HG03025 (cell line): ENCODE results near the gene BUB1.
"Not testable (repeated sequence)": the region's sequence is repeated elsewhere in the genome, so short reads cannot be mapped to it uniquely, and the experiment has no call there.

Source experiments
- ATAC-seq: cut with Tn5 transposase; IDR thresholded peaks from one replicate; pipeline ENCODE4 v1.9.1; 2021; ENCODE audit warnings: mild to moderate bottlenecking, moderate library complexity; ENCODE audit not compliant: unreplicated experiment, low FRiP score

Gene BUB1

DNA sequence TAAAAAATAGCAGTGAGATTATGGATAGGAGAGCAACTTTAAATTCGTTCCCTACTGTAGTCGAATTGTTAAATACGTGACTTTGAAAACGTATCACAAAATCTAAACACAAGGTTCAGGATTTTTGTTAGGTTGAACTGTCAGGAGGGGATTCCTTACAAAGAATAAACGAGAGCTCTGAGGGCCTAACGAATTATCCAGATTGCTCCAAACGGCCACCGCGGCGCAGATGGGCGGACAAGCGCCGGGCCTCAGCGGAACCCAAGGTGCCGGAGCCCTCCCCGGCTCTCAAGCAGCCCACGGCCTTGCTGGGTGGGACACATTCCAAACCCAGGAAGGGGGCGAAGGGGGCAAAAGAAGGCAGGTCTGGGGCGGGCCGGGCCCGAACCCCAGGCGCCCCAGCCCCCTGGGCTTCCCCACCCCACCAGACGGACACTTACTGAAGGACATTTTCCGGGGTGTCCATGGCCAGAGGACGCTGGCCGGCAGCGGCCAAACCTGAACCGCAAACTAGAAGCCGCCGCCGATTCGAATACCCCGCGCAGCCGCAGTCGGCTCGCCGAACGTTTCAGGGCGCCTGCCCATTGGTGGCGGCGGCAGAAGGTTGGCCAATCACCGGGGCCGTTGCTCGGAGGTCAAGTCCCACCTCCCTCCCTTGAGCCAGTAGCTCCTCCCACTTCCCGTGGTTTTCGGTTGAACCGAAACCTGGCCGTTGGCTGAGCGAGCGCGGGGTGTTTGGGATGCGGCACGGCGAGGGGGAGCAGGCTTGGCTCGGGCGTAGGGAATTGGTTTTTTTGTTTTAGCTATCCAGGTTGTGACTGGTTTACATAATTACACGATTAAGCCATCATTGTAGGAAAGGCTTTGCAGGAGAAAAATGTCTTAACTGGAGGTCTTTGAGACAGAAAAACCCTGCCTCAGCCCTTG lies at the start of gene BUB1:
BUB1 (minus strand) TSS at position 534 of the 927 bp plus-strand sequence; CDS start at position 466, 68 bp downstream.
- peak; percentile 86 for ATAC-seq

DNA sequence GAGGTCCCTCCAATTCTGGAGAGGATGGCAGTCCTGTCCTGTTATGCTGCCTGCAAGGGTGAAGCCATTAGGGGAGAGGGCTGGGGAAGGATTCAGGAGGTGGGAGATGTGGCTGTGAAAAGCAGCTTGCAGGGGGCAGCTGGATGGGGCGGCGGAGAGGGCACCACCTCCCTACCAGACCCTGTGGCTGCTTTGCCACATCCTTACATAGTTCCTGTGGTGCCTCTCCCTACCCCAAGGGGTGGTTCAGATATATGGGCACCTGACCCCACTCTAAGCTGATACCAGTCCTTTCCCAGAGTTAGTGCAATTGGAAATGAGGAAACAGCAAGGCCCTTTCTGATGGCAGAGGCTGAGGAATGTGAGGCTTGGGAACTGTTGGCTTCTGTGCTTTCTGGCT lies 48.4 kb upstream of the BUB1 start:
- no peak for ATAC-seq

DNA sequence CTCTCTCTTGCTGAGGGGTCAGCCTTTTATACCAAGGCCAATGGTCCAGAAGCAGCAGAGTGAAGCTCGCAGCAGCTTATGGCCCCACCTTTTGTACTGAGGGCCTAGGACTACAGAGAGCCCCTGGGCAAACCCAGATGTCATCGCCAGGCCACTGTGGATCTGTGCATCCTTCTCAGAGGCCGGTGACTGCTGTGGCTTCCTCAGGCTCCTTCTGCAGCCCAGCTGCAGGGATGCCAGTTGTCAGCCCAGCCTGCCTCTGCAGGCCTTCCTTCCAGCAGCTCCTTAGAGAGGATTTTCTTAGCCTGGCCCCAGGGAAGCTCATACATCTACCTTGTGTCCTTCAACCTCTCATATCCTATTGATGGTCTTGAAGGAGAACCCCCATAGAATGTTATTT lies 48.0 kb upstream of the BUB1 start:
- no peak for ATAC-seq

DNA sequence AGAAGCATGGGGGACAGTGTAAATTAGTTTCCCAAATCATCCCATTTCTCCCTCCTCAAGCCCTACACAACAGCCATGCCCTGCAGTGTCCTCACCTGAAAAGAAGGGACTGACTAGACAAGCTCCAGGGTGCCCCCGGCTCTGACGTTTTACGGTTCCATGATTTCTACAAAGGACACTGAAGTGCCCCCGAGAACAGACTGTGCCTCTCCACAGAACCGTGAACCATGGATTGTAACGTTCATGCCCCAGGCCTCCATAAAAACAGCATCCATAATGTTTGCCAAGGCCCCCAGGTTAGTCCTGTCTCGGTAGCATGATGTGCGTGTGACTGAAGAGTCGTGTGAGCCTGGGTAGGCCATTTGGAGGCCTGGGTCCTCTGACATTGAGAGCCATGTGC lies 47.5 kb upstream of the BUB1 start:
- ATAC-seq = no peak

DNA sequence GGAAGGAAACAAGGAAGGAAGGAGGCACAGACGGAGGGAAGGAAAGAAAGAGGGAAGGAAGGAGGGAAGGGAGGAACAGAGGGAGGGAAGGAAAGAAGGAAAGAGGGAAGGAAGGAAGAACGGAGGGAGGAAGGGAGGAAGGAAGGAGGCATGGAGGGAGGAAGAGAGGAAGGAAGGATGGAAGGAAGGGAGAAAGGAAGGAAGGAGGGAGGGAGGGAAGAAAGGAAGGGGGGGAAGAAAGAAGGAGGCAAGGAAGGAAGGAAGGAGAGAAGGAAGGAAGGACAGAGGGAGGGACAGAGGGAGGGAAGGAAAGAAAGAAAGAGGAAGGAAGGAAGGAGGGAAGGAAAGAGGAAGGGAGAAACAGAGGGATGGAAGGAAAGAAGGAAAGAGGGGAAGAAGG lies 47.0 kb upstream of the BUB1 start:
- no peak for ATAC-seq

DNA sequence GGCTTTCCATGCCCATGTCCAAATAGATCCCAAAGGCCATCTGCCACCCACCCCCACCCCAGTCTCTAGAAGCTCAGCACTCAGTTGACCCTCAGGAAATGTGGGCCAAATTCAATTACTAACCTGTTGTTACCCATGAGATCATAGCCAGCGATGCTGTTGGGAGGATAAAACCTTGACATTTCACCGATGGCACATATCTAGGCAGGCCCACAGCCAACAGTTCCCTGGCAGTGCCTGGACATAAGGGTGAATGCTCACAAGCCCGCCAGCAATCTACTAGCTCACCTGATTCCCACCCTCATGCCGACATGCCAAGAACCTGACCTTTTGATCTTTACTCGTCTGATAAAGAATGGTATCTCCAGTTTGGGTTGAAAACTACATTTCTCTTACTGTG lies 42.7 kb upstream of the BUB1 start:
- no peak for ATAC-seq

DNA sequence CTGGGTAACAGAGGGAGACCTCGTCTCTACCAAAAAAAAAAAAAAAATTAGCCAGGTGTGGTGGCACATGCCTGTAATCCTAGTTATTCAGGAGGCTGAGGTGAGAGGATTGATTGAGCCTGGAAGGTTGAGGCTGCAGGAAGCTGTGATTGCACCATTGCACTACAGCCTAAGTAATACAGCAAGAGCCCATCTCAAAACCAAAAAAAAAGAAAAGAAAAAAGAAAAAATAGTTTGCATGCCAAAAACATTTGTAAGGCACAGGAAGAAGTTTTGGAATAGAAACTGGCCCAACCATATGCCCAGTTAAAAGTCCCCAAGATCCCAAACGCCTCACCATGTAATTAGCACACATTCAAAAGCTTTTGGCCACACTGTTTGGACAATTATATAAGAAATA lies 41.1 kb upstream of the BUB1 start:
- no peak for ATAC-seq

DNA sequence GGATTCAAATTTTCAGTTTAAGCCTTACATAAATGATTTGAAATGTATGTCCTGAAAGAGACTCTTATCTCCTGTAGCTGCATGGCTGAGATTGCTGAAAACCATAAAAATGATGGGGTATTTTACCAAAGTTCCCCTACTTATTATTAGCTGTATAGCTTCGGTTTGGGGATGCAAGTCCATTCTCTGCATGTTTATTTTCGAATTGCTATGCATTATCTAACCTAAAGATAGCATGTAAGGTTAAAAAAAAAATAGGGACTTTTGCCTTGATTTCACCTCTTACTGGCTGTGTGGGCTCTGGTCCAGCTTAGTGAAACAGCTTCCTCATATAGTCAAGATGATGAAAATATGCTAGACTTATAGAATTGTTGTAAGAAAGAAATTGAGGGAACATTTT lies 40.5 kb upstream of the BUB1 start:
- ATAC-seq = no peak

DNA sequence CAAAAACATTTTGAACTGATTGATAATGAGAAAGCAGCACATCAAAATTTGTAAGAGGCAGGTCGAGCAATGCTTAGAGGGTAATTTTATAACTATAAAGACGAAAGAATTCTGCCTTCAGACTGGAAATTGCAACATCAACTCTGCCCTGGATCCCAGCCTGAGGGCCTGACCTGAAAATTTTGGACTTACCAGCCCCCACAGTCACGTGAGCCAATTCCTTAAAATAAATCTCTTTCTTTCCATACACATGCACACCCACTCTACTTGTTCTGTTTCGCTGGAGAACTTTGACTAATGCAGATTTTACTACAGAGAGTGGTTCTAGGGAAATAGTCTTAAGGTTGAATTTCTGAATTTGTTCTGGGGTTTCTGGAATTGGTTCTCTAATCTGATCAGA lies 39.9 kb upstream of the BUB1 start:
- no peak for ATAC-seq

DNA sequence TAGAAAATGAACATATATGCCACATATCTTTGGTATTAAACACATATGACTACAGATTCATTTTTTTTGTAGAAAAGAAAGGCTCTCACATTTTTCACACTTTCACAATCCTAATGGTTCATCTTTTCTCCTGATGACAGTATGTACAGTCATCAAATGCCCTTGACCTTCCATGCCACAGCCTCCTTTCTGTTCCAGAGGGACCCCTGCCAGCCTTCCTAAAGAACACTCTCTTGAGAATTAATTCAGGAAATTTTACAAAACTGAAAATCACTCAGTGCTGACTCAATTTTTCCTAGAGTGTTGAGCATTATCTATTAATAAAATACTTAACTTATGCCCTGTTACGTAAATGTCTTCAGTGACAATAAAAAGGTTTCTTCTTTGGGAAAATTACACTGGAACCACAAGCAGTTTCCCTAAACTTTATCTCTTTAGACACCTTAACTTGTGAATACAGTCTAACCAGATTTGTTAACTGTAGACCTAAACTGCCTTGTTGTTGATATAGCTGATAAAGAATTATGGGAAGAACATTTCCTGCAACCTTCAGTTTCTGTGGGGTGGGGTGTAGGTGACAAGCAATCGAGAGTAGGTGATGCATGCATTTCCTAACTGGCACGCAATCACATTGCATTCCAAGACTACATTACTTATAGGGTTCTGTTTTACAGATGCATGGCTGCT lies 39.2 kb upstream of the BUB1 start:
- no peak for ATAC-seq

DNA sequence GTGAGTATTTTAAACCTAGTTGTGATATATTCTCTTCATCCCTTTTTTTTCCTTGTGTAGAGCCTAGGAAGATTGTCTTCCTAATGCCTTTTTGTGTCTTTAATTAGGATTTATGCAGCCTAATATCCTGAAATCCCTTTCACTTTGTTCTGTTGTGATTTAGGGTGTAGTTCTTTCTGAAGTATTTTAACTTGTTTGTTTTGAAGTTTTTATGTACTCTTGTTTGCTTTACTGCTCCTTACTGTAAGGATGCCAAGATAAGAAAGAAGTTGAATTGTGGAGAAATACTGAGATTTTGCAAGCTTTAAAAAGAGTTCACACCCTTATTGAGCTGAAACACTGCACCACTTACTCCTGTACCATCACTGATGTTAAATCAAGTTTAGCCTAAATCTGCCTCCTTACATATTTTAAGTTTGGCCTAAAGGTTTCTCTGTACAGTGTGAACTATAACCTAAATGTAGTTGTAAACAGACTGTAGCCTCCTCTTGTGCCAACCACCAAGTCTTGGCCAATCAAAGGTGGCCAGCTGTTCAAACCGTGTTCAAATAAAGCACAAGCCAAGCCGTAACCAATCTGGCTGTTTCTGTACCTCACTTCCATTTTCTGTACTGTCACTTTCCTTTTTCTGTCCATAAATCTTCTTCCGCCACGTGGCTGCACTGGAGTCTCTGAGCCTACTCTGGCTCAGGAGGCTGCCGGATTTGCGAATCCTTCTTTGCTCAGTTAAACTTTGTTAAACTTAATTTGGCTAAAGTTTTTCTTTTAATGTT lies 36.8 kb upstream of the BUB1 start:
- no peak for ATAC-seq

DNA sequence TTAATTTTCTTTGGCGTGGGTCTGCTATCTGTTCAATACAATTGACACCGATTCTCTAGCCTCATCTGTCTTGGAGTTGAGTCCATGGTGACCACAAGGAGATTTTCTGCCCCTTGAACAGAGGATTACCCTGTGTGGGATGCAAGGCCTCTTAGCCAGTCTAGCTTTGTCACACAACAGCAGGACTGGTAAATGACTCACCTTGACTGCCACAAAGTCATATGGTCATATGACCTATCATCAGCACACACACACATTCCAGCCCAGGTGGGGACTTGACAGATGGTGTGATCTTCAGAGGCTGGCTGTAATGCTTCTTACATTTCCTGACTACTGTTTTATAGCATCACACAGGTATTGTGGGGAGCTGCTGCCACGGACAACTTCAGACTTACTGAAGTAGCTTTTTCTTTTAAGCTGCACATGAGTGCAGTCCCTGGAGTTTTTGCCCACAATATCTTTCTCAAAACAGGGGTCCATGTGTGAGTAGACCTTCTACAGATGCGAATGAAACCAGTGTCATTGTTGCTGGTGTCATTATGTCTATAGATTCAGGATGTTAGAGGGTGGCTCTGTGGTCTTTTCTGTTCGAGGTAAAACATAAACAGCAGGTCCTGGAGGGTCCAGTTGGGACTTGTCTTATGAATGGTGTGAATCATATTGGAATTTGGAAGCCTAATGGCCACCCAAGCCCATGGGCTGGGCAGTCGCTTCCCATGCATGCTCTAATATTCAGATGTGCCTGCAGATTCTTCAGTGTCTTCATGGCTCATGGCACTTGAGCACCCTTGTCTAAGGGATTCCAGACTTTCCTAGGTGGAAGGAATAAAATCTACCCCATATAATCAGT lies 35.9 kb upstream of the BUB1 start:
- ATAC-seq = no peak

DNA sequence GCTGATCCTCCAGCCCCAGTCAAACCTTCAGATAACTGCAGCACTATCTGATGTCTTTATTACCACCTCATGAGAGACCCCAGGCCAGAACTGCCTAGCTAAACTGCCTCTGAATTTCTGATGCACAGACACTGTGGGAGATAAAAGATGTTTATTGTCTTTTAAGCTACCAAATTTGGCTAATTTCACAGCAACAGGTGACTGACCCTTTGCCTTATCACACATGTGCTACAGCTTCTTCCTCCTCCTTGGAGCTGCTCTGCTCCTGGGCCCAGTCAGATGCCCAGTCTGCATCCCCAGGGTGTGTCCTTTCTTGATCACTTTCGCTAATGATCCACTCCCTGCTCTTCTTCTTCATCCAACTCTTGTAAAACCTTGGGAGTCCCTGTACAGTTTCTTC lies 34.9 kb upstream of the BUB1 start:
- no peak for ATAC-seq

DNA sequence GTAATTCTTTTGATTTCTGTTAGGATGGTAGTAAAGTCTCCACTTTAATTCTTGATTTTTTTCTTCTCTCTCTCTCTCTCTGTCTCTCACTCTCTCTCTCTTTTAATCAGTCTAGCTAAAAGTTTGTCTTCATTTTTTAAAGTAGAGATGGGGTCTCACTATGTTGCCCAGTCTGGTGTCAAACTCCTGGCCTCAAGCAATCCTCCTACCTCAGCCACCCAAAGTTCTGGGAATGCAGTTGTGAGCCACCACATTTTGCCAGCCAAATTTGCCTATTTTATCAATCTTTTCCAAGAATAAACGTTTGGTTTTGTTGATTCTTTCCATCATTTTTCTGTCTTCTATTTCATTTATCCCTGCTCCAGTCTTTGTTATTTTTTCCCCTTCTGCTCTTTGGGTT lies 30.6 kb upstream of the BUB1 start:
- ATAC-seq = no peak

DNA sequence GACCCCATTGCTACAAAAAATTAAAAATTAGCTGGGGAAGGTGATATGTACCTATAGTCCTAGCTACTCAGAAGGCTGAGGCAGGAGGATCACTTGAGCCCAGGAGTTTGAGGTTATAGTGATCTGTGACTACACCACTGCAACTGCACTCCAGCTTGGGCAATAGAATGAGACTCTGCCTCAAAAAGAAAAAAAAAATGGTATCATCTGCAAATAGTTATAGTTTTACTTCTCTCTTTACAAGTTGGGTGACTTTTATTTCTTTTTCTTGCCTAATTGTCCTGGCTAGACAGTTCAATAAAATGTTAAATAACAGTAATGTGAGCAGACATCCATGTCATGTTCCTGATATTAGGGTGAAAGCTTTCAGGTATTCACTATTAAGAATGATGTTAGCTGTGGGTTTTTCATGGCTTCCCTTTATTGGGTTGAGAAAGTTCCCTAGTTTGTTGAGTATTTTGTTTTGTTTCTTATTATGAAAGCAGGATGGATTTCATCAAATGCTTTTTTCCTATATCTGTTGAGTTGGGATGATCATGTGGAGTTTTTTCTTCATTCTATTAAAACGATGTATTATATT lies 29.6 kb upstream of the BUB1 start:
- ATAC-seq = no peak

DNA sequence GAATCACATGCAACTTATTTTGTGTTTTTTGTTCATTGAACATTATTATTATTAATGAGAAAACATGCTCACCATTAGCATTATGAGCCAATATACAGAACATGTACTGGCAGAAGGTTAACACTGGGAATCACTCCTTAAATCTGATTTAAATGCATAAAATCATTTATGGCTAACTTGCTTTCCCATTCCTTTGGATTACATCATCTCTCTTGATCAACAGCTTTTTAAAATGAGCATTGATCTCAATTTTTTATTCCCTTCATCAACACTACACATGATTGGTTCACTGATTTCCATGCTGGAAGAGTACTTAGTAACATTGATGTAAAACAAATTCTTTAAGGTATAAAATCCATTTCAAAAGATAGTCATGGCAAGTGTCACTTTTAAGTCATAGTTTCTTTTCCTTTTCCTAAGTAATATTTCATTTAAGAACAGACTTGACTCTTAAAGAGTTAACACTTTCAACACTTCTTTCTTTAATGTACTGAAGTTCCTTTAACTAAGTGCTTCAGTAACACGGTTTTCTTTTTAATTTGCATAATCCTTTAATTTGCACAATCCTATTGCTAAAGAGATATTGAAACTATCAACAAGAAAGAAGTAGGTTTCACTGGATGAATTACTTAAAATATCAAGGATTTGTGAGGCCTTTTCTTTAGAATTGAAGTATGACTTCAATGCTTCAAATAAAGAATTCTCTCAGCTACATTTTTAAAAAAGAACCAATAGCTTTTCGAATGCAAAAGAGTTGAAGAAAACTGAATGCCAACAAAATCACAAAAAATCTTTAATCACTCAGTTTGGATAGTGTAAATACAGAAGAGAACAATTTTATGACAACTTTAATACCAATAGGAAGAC lies 24.9 kb upstream of the BUB1 start:
- no peak for ATAC-seq

DNA sequence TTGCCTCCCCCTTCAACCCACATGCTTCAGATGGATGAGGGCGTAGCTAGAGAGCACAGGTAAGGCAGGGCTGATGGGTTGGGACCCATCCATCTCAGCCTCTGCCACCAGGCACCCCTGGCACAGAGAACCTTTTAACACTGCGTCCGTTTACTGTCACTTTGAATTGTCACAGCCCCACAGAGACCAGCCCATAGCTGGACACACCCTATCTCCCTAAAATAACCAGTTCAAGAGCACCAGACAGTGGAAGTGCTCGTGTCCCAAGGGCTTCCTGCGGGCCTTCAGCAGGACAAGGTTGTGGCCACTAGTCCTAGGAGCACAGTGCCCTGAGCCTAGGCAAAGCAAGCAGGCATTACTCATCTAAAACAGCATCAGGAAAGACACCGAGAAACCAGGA lies 20.4 kb upstream of the BUB1 start:
- ATAC-seq = not testable (repeated sequence)

DNA sequence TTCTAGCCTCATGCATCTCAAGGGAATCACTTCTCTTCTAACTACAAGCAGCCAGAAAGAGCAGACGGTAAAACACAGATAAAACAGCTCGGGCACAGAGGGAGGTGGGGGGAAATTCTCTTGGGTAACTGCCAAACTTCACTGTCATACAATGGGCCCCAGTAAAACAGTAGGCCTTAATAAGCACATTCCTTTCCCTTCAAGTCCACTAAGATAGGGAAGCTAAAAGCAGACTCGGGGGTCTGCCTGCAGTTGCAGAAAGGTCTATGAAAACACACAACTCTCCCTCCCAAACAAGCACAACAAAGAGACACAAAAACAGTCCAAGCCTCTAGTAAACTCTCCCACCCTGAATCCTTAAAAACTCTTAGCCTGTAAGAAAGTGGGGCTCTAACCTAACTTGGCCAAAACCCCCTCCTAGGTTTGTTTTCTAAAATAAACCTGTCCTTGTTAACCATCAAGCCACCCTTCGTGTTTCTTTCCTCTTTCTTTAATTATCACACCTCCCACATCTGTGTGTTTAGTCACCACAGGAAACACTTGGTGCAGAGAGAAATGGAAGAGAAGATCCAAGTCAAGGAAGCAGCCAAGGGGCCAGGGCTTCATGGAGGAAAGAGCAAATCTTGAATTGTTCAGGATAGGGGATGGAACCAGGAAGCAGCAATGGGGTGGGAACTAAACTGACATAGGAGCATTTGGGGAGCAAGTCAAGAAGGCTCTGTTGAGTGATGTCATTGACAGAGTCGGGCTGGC lies 17.5 kb upstream of the BUB1 start:
- ATAC-seq = not testable (repeated sequence)
